ENCODE measurements around the gene DNER.

The DNER gene

GRCh38 chr2:229451852-229452251, 262.5 kb downstream of the DNER start:
- in situ Hi-C loops (cut with HindIII; ENCODE audit: low sequenced_read_pairs): loop anchor here (5.0 kb wide), 1 partner anchor 50 kb away; no protein-coding TSS in a partner anchor

- in situ Hi-C loops (cut with HindIII; ENCODE audit: low sequenced_read_pairs): no loop called here
Observed at GRCh38 chr2:229447227-229447626, 267.1 kb downstream of the DNER start.

- in situ Hi-C loops (cut with HindIII; ENCODE audit: low sequenced_read_pairs): no loop called here
Observed at GRCh38 chr2:229446350-229446749, 268.0 kb downstream of the DNER start.

- in situ Hi-C loops (cut with HindIII; ENCODE audit: low sequenced_read_pairs): no loop called here
Observed at GRCh38 chr2:229445501-229446211, 268.7 kb downstream of the DNER start.

GRCh38 chr2:229445019-229445418, 269.3 kb downstream of the DNER start:
- in situ Hi-C loops (cut with HindIII; ENCODE audit: low sequenced_read_pairs): no loop called here

GRCh38 chr2:229443546-229444268, 270.6 kb downstream of the DNER start:
- in situ Hi-C loops (cut with HindIII; ENCODE audit: low sequenced_read_pairs): no loop called here

GRCh38 chr2:229443141-229443540, 271.2 kb downstream of the DNER start:
- in situ Hi-C loops (cut with HindIII; ENCODE audit: low sequenced_read_pairs): no loop called here

GRCh38 chr2:229438430-229439159, 275.8 kb downstream of the DNER start:
- in situ Hi-C loops (cut with HindIII; ENCODE audit: low sequenced_read_pairs): loop anchor here (5.0 kb wide), 1 partner anchor 149 kb away; no protein-coding TSS in a partner anchor

GRCh38 chr2:229437467-229437866, 276.9 kb downstream of the DNER start:
- in situ Hi-C loops (cut with HindIII; ENCODE audit: low sequenced_read_pairs): loop anchor here (5.0 kb wide), 1 partner anchor 150 kb away; no protein-coding TSS in a partner anchor

GRCh38 chr2:229434187-229434586, 280.2 kb downstream of the DNER start:
- in situ Hi-C loops (cut with HindIII; ENCODE audit: low sequenced_read_pairs): no loop called here

GRCh38 chr2:229433351-229433750, 281.0 kb downstream of the DNER start:
- in situ Hi-C loops (cut with HindIII; ENCODE audit: low sequenced_read_pairs): no loop called here

GRCh38 chr2:229431327-229431954, 282.9 kb downstream of the DNER start:
- in situ Hi-C loops (cut with HindIII; ENCODE audit: low sequenced_read_pairs): no loop called here

GRCh38 chr2:229429589-229429988, 284.8 kb downstream of the DNER start:
- in situ Hi-C loops (cut with HindIII; ENCODE audit: low sequenced_read_pairs): no loop called here

- in situ Hi-C loops (cut with HindIII; ENCODE audit: low sequenced_read_pairs): no loop called here
Observed at GRCh38 chr2:229426464-229426863, 287.9 kb downstream of the DNER start.

- in situ Hi-C loops (cut with HindIII; ENCODE audit: low sequenced_read_pairs): no loop called here
Observed at GRCh38 chr2:229425598-229425997, 288.8 kb downstream of the DNER start.

GRCh38 chr2:229422063-229422462, 292.3 kb downstream of the DNER start:
- in situ Hi-C loops (cut with HindIII; ENCODE audit: low sequenced_read_pairs): no loop called here

- in situ Hi-C loops (cut with HindIII; ENCODE audit: low sequenced_read_pairs): no loop called here
Observed at GRCh38 chr2:229419158-229419557, 295.2 kb downstream of the DNER start.

GRCh38 chr2:229417916-229418315, 296.4 kb downstream of the DNER start:
- in situ Hi-C loops (cut with HindIII; ENCODE audit: low sequenced_read_pairs): no loop called here

GRCh38 chr2:229417176-229417575, 297.2 kb downstream of the DNER start:
- in situ Hi-C loops (cut with HindIII; ENCODE audit: low sequenced_read_pairs): no loop called here

- in situ Hi-C loops (cut with HindIII; ENCODE audit: low sequenced_read_pairs): no loop called here
Observed at GRCh38 chr2:229416116-229416694, 298.1 kb downstream of the DNER start.

GRCh38 chr2:229414631-229415030, 299.7 kb downstream of the DNER start:
- in situ Hi-C loops (cut with HindIII; ENCODE audit: low sequenced_read_pairs): no loop called here

Measured in endothelial cell of hepatic sinusoid (primary cell).